SK-N-SH (cell line): ENCODE data around the gene TREM2. TPM values are rescaled to one million over a fixed set of nuclear protein-coding genes. Genes with fewer than 3 reads are reported as not detected.
A peak's percentile ranks its signal among the peaks of the same experiment; 100 is the strongest.

ENCODE experiments used
- CTCF ChIA-PET: fragments of 300-600, 350-600 bp; formaldehyde crosslinking; extraction: SDS; loops from one replicate; lab custom pipeline; 2021; lab: Yijun Ruan, JAX
- POLR2A ChIA-PET: fragments of 350-600 bp; sonication (Branson Sonifier 250); formaldehyde crosslinking; extraction: SDS; loops from one replicate; lab custom pipeline; 2020; ENCODE audit warnings: antibody characterized with exemption, inconsistent platforms; lab: Yijun Ruan, JAX
- DNase-seq: peaks from one replicate; pipeline ENCODE4 v3.0.0; 2012
- H2AFZ ChIP-seq: fragments of 200-600 bp; sonication (generic); 2 replicates; pipeline ENCODE4 v1.8.1; 2016; ENCODE audit warnings: antibody characterized with exemption, mild to moderate bottlenecking, low read depth
- H3F3A ChIP-seq: fragments of 200-600 bp; sonication (generic); replicated peaks from 2 replicates; pipeline ENCODE3; 2016; ENCODE audit warnings: antibody characterized with exemption, mild to moderate bottlenecking; ENCODE audit not compliant: insufficient read depth
- H3K27ac ChIP-seq, 2 experiments: fragments of 200-500 bp in 1 of 2; fragments of 200-600 bp in 1 of 2; sonication (Bioruptor generic) in 1 of 2; sonication (generic), shearing (Covaris generic) in 1 of 2; 2 replicates each; pipeline versions ENCODE4 v1.5.1 to v1.6.1; 2014 to 2016; ENCODE audit warnings: low read depth in 2 of 2, inconsistent platforms in 1 of 2, low read length in 1 of 2, mild to moderate bottlenecking in 1 of 2, mixed read lengths in 1 of 2
- H3K27me3 ChIP-seq: fragments of 200-600 bp; sonication (generic), shearing (Covaris generic); 2 replicates; pipeline ENCODE4 v1.6.1; 2016; ENCODE audit warnings: mixed run types; ENCODE audit not compliant: insufficient read depth
- H3K36me3 ChIP-seq, 2 experiments: fragments of 200-500 bp in 1 of 2; fragments of 200-600 bp in 1 of 2; sonication (Bioruptor generic) in 1 of 2; sonication (generic) in 1 of 2; replicated peaks in 1 of 2; 2 replicates each; pipeline versions ENCODE3 to v1.5.1; 2014 to 2016; ENCODE audit warnings: low read length in 1 of 2, mild to moderate bottlenecking in 1 of 2; ENCODE audit not compliant: insufficient read depth in 2 of 2, control insufficient read depth in 1 of 2
- H3K4me1 ChIP-seq, 2 experiments: fragments of 200-500 bp in 1 of 2; fragments of 200-600 bp in 1 of 2; sonication (Bioruptor generic) in 1 of 2; sonication (generic), shearing (Covaris generic) in 1 of 2; 2 replicates each; pipeline versions ENCODE4 v1.5.1 to v1.6.1; 2014 to 2016; ENCODE audit warnings: low read depth in 1 of 2, low read length in 1 of 2, mixed run types in 1 of 2; ENCODE audit not compliant: insufficient read depth in 2 of 2, control insufficient read depth in 1 of 2
- H3K4me2 ChIP-seq: fragments of 200-600 bp; sonication (generic), shearing (Covaris generic); 2 replicates; pipeline ENCODE4 v1.6.1; 2017; ENCODE audit warnings: mixed run types
- H3K4me3 ChIP-seq, 2 experiments: fragments of 200-500 bp in 1 of 2; fragments of 200-600 bp in 1 of 2; sonication (Bioruptor generic) in 1 of 2; sonication (generic), shearing (Covaris generic) in 1 of 2; 2 replicates each; pipeline versions ENCODE4 v1.5.1 to v1.8.1; 2014 to 2016; ENCODE audit warnings: low read depth in 2 of 2, inconsistent platforms in 1 of 2, low read length in 1 of 2, mild to moderate bottlenecking in 1 of 2, mixed read lengths in 1 of 2, moderate library complexity in 1 of 2
- H3K79me2 ChIP-seq: fragments of 200-600 bp; sonication (generic); 2 replicates; pipeline ENCODE4 v1.8.1; 2017; ENCODE audit warnings: mild to moderate bottlenecking; ENCODE audit not compliant: insufficient read depth
- H3K9ac ChIP-seq: fragments of 200-600 bp; sonication (generic); 2 replicates; pipeline ENCODE4 v1.6.1; 2017; ENCODE audit warnings: mixed run types
- H3K9me2 ChIP-seq: fragments of 200-600 bp; sonication (generic); 2 replicates; pipeline ENCODE4 v1.6.1; 2017; ENCODE audit warnings: mixed run types
- H3K9me3 ChIP-seq: fragments of 200-600 bp; sonication (generic); 2 replicates; pipeline ENCODE4 v1.6.1; 2017; ENCODE audit warnings: mixed run types, mild to moderate bottlenecking, moderate library complexity
- H4K20me1 ChIP-seq: fragments of 200-600 bp; sonication (generic); 2 replicates; pipeline ENCODE4 v1.6.1; 2017; ENCODE audit warnings: mild to moderate bottlenecking, mixed run types; ENCODE audit not compliant: insufficient read depth
- GABPA ChIP-seq: IDR thresholded peaks from 2 replicates; pipeline ENCODE4 v1.4.0; 2012; ENCODE audit warnings: low read depth, mild to moderate bottlenecking
- MAX ChIP-seq: IDR thresholded peaks from 2 replicates; pipeline ENCODE4 v1.4.0; 2012; ENCODE audit warnings: low read depth
- POLR2AphosphoS5 ChIP-seq: IDR thresholded peaks from 2 replicates; pipeline ENCODE4 v1.6.1; 2012; ENCODE audit warnings: low read depth, low read length
- REST ChIP-seq: IDR thresholded peaks from 2 replicates; pipeline ENCODE4 v1.6.1; 2012; ENCODE audit warnings: mild to moderate bottlenecking, low read depth, low read length, moderate library complexity
- USF1 ChIP-seq: IDR thresholded peaks from 2 replicates; pipeline ENCODE4 v1.4.0; 2012; ENCODE audit warnings: low read depth, borderline replicate concordance
- USF2 ChIP-seq: fragments of 150-350 bp; IDR thresholded peaks from 2 replicates; pipeline ENCODE4 v1.6.1; 2017; ENCODE audit warnings: antibody characterized with exemption, low read length, low read depth, borderline replicate concordance
- WGBS: methylation state at CpG from one replicate; pipeline ENCODE4 v1.1.6; 2017; ENCODE audit warnings: low lambda C conversion rate; 5-methylcytosine and 5-hydroxymethylcytosine counted together
- polyA plus RNA-seq, 3 experiments: library from polyadenylated mRNA; depleted of rRNA; stranded (reverse); fragments of >200 nt; gene quantifications; 2 replicates each; pipeline ENCODE4 v1.2.3, GENCODE V29; 2012

The TREM2 gene
- polyA plus RNA-seq, 1 of the 3 experiments (the other 2 are of a cell fraction), result not detected

- no peak for DNase-seq
- no peak overlapping the region for H3K27ac ChIP-seq
- ChIA-PET POLR2A (no interaction called here), CTCF (no interaction called here)
- H4K20me1 ChIP-seq, result no peaks in the 10 kb centered on the region
- no peak overlapping the region for H3K4me3 ChIP-seq
- no peaks in the 10 kb centered on the region for H3K79me2 ChIP-seq
- no peaks in the 10 kb centered on the region for H3K9me2 ChIP-seq
- H3K4me2 ChIP-seq, result no peak overlapping the region
- no peaks in the 10 kb centered on the region for H3F3A ChIP-seq
- H3K4me1 ChIP-seq, result no peaks in the 10 kb centered on the region
- no peak overlapping the region for H2AFZ ChIP-seq
- no peaks in the 10 kb centered on the region for H3K36me3 ChIP-seq
- no peak for TF ChIP-seq MAX
- no peaks in the 10 kb centered on the region for H3K9me3 ChIP-seq
- no peaks in the 10 kb centered on the region; the same call in 1 of the 2 replicates for H3K27me3 ChIP-seq
- 6% methylated on average over 3 of the region's 3 CpGs for WGBS
- H3K9ac ChIP-seq, result no peak overlapping the region
These were observed 9.0 kb upstream of the TREM2 start for GRCh38 chr6:41171908-41172307.

GRCh38 chr6:41170547-41171160 is 7.7 kb upstream of the TREM2 start:
- H3K27ac ChIP-seq, result no peak overlapping the region
- H3K4me2 ChIP-seq, result no peak overlapping the region
- no peaks in the 10 kb centered on the region; the same call in 1 of the 2 replicates for H3K27me3 ChIP-seq
- ChIA-PET CTCF (no interaction called here), POLR2A (no interaction called here)
- WGBS, result 7% methylated on average over 4 of the region's 4 CpGs
- no peaks in the 10 kb centered on the region for H4K20me1 ChIP-seq
- no peaks in the 10 kb centered on the region for H3K9me3 ChIP-seq
- TF ChIP-seq USF2, result no peak
- TF ChIP-seq POLR2AphosphoS5, result no peak
- TF ChIP-seq USF1, result no peak
- H3K9ac ChIP-seq, result no peak overlapping the region
- no peak overlapping the region for H3K4me3 ChIP-seq
- no peak for DNase-seq
- no peaks in the 10 kb centered on the region for H3K36me3 ChIP-seq
- H3K9me2 ChIP-seq, result no peaks in the 10 kb centered on the region
- H3K4me1 ChIP-seq, result no peaks in the 10 kb centered on the region
- no peaks in the 10 kb centered on the region for H3K79me2 ChIP-seq
- H2AFZ ChIP-seq, result no peak overlapping the region
- no peaks in the 10 kb centered on the region for H3F3A ChIP-seq

GRCh38 chr6:41167173-41167963 is 4.5 kb upstream of the TREM2 start:
- H3K9me2 ChIP-seq, result no peaks in the 10 kb centered on the region
- no peak for DNase-seq
- H3K27me3 ChIP-seq, result no peaks in the 10 kb centered on the region
- H3K4me3 ChIP-seq, result no peak overlapping the region
- no peak overlapping the region for H2AFZ ChIP-seq
- H3K4me2 ChIP-seq, result no peak overlapping the region
- no peak overlapping the region for H3K9ac ChIP-seq
- ChIA-PET CTCF (interaction anchor here (1.6 kb wide), 1 partner anchor 257 kb away, joined by 3 read pairs; no protein-coding TSS in a partner anchor), POLR2A (no interaction called here)
- no peaks in the 10 kb centered on the region for H3K4me1 ChIP-seq
- no peaks in the 10 kb centered on the region for H3K79me2 ChIP-seq
- H4K20me1 ChIP-seq, result no peaks in the 10 kb centered on the region
- no peaks in the 10 kb centered on the region for H3K9me3 ChIP-seq
- H3F3A ChIP-seq, result no peaks in the 10 kb centered on the region
- H3K27ac ChIP-seq, result no peak overlapping the region
- no peak for TF ChIP-seq GABPA
- TF ChIP-seq REST, result peak; percentile 95
- 18% methylated on average over 5 of the region's 5 CpGs for WGBS
- no peaks in the 10 kb centered on the region for H3K36me3 ChIP-seq
